NCI-H2196 (cell line): ENCODE data around the gene MDFIC2.
"Not testable (repeated sequence)": the region's sequence is repeated elsewhere in the genome, so short reads cannot be mapped to it uniquely, and the experiment has no call there.

ENCODE experiments used
- DNase-seq: peaks from one replicate; lab custom pipeline; 2025; ENCODE audit not compliant: unreplicated experiment; lab: John Stamatoyannopoulos, UW

The MDFIC2 gene

GRCh38 chr3:70312336-70312735 lies at the start of gene MDFIC2:
Gene MDFIC2 (minus strand): TSS chr3:70312638. CDS start chr3:70311973, 665 bp downstream.
- DNase-seq: no peak

GRCh38 chr3:70360979-70361760 lies 48.7 kb upstream of the MDFIC2 start:
- DNase-seq: no peak

GRCh38 chr3:70359711-70360110 lies 47.3 kb upstream of the MDFIC2 start:
- no peak for DNase-seq

- DNase-seq: no peak
These were observed 46.6 kb upstream of the MDFIC2 start for GRCh38 chr3:70358978-70359580.

GRCh38 chr3:70352215-70352614 lies 39.8 kb upstream of the MDFIC2 start:
- DNase-seq: no peak

- DNase-seq: no peak
These were observed 29.7 kb upstream of the MDFIC2 start for GRCh38 chr3:70342149-70342548.

GRCh38 chr3:70336885-70337284 lies 24.4 kb upstream of the MDFIC2 start:
- not testable (repeated sequence) for DNase-seq

- DNase-seq: no peak
These were observed 20.6 kb upstream of the MDFIC2 start for GRCh38 chr3:70333080-70333479.

- no peak for DNase-seq
These were observed 2.6 kb upstream of the MDFIC2 start for GRCh38 chr3:70315021-70315420.

GRCh38 chr3:70310809-70311208 lies 1.6 kb downstream of the MDFIC2 start:
- DNase-seq: no peak

- DNase-seq: no peak
These were observed 2.8 kb downstream of the MDFIC2 start for GRCh38 chr3:70309591-70309990.

- DNase-seq: no peak
These were observed 3.7 kb downstream of the MDFIC2 start for GRCh38 chr3:70308760-70309159.

GRCh38 chr3:70306736-70307135 lies 5.7 kb downstream of the MDFIC2 start:
- DNase-seq: no peak

GRCh38 chr3:70298385-70298784 lies 14.1 kb downstream of the MDFIC2 start:
- no peak for DNase-seq

- DNase-seq: no peak
These were observed 21.3 kb downstream of the MDFIC2 start for GRCh38 chr3:70291097-70291482.

GRCh38 chr3:70290431-70291096 lies 21.9 kb downstream of the MDFIC2 start:
- not testable (repeated sequence) for DNase-seq

- no peak for DNase-seq
These were observed 30.8 kb downstream of the MDFIC2 start for GRCh38 chr3:70281663-70282062.

GRCh38 chr3:70277304-70277703 lies 35.1 kb downstream of the MDFIC2 start:
- no peak for DNase-seq

GRCh38 chr3:70276901-70277300 lies 35.5 kb downstream of the MDFIC2 start:
- DNase-seq: no peak

- no peak for DNase-seq
These were observed 38.9 kb downstream of the MDFIC2 start for GRCh38 chr3:70273492-70273891.

- DNase-seq: no peak
These were observed 39.6 kb downstream of the MDFIC2 start for GRCh38 chr3:70272798-70273197.

- DNase-seq: no peak
These were observed 48.2 kb downstream of the MDFIC2 start for GRCh38 chr3:70264122-70264780.
